ENCODE results near the gene QRICH1.

QRICH1 gene

DNA sequence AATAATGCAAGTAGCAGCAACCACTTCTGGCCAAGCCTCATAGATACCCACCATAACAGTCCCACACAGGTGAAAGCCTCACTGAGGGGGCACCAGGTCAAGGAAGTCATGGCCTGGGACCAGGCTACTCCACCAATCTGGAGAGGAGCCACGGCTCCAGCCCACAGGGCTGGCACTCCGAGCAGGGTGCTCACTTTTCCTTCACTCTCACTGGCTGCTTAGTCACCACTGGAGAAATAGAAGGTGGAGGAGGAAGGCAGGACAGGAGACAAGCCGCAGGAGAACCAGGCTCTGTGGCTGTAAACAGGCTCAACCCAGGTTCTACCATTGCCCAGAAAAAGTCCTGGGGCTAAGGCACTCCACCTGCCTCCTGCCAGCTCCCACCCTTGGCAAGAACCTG is 25.6 kb upstream of the QRICH1 start:
- DNase-seq (ENCODE audit: low read depth): no peak

DNA sequence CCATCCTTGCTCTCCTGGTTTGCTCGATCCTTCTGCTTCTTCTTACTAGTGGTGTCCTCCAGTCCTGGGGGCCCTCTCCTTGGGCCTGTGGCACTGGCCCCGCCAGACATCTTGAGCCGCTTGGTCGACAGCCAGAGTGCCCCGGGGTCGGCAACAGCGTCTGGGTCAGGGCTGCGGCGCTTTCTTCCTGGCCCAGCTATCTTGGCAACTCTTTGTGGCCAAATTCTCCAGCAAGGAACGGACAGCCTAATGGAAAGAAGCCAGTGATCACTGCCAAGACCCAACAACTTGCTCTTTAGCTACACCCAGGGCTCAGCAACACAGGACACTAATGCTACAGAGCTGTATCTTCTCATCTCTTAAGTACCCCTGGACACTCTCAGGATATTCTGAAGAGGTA is 25.2 kb upstream of the QRICH1 start:
- DNase-seq (ENCODE audit: low read depth): no peak

DNA sequence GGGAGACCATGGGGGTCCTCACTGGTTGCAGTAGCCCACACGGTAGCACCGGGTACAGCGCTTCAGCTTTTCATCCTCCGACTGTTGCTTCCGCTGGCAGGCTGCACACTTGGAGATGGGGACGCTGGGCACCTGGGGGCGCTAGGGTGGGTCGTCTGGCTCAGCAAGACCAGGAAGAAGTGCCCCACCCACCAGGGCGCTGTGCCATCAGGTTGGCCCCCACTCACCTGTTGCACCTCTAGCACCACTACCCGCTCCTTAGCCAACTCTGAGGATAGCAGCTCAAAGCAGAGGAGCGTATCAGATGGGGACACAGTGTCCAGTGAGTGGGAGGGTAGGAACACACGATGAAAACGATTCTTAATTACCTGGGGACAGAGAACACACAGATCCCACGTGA is 18.4 kb upstream of the QRICH1 start:
- DNase-seq (ENCODE audit: low read depth): no peak

DNA sequence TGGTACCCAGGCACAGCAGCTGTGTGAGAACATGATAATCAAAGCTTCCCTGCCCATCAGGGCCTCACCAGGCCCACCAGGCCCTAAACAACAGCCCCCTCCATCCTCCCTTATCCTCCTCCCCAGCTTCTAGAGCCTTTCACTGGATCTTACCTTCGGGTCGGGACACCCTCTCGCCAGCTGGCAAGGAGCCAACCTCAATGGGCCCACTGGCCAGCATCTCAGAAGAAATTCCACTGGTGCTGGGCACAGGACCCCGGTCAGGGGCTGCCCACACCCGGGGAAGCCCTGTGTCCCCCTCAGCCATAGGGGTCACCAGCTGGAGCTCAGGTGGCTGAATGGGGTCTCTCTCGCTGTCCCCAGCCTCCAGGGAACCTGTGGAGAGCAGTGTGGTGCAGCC is 17.5 kb upstream of the QRICH1 start:
- no peak for DNase-seq (ENCODE audit: low read depth)

DNA sequence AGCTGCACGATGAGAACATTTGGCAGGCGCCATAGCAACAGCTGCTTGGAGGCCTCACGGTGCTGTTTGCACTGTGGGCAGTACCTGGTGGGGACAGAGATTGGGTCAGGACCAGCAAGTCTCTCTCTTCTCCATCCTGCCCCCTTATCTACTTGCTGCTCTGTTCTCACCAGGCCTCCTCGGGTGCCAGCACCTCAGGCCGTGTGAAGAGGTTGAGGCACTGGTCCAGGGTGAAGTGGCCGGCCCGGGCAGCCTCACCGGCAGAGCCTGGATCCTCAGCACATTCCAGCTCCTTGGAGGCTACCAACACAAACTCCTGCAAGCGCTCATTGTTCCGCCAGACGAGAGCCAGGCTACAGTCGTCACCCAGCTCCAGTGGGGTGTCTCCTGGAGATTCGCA is 16.9 kb upstream of the QRICH1 start:
- no peak for DNase-seq (ENCODE audit: low read depth)

DNA sequence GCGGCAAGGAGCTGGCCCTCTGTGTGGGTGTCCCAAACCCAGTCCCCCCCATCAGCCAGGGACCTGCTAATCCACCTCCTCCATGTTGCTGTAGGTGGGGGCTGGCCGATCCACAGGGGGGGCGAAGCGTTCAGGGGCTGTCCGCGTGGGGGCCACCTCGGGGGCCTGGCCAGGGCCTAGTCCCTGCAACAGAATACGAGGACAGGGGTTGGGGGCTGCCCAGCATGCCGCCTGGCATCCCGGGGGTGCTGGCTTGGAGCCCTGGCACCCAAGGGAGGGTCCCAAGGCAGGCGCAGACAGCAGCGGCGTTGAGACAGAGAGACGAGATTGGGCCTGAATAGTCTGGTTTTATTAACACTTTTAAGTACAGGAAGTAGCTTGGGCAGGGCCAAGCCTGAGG is 14.5 kb upstream of the QRICH1 start:
- no peak for DNase-seq (ENCODE audit: low read depth)

DNA sequence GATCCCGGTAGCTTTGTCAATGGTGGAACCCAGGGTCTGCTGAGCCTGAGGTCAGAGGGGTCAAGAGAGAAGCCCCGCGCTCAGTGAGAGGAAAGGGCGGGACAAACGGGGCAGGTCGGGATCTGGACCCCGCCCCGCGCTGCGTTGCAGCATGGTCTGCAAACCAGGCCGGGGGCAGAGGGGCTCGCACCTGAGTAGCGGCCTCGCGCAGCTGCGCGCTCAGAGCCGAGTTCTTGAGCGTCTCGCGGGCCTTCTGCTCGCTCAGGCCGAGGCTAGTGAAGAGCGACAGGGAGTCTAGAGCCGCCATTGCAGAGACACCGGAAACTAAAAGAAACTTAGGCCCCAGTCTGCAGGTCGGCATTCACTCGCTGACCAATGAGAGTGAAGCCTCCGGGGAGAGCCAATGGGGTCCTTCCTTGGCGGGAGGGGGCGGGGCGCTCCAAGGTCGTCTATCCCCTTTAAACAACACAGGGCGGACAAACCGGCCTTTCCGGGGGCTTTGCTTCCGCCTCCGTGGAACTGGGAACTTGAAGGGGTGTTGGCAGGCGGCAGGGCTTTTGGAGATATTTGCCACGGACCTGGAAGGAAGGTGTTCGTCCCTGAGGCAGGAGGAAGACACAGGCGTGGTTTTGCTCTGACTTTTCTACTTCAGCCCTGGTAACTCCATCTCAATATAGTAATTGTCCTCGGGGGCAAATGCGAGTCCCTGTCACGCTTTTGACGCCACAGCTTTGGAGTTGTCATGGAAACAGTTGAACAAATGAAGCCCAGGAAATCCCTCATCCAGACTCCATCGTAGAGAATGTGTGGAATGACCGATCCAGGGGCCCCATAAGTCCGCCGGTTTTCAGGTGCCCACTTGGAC is 10.8 kb upstream of the QRICH1 start, which contains the start of gene QARS1:
TSS of gene QARS1 (minus strand) at position 331 of the 865 bp plus-strand sequence. CDS start at position 307, 24 bp downstream.
- peak; percentile 82 for DNase-seq (ENCODE audit: low read depth)

DNA sequence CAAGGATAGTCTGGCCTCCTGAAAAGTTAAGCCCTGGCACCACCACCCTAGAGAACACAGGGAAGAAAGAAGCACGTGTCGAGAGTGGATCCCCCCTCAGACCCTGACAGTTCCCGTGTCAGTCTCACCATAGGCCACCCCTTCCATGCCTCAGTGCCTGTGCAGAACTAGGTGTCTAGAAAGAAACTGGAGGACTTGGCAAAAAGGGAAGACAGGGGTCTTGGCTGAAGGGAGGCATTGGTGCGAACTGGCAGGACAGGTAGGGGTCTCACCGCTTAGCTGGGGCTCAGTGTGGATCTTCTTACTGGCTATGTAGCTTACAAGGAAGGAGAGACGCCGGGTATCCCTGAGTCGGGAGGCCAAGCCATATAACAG is 10.2 kb upstream of the QRICH1 start:
- no peak for DNase-seq (ENCODE audit: low read depth)

DNA sequence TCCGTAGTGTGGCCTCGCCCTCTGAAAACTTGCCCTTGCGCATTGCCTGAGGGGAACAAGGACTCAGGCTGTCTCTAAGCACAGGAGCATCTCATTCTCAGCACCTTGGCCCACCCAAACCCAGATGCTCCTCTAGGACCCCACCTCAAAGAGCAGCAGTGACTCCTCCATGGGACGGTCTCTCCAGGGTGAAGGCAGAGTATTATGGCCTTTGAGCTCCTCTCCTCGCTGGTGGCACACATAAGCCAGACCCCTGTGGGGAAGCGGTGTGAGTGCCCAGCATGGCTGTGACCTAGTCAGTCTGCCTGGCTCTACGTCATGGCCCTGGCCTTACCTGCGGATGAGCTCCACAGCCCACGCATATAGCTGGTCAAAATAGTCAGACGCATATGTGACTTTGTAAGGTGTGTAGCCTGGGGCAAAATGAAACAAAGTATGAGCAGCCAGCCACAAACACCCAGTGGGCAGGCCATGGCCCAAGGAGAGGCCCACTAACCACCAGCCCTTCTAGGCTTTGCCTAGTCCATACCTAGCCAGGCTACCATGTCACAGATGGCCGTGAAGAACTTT is 6.3 kb upstream of the QRICH1 start:
- DNase-seq (ENCODE audit: low read depth): no peak

DNA sequence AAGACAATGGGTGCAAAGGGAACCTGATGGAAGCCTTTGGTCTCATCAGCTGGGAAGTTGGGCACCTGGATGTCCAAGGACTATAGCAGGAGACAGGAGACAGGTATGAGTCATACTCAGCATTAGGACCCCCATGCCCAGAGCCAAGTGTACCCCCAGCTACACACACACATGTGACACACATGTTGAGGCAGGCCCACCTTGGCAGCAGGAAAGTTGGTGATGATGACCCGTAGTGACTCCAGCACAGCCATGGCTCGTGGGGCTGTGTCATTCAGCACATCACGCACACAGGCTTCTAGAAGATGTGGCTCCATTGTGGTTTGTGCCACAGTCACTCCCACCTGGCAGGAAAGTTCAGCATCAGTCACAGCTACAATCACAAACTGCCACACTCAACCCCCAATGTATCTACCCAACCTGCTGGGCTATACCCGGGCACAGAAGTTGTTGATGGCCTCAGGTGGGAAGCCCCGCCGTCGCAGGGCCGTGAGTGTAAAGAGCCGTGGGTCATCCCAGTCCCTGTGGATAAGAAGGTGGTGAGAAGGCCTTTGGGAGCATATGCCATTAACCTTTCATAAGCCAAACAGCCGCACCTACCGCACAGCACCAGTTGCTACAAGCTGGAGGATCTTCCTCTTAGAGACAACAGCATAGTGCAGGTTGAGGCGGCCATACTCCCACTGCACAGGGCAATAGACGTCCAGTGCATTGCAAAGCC is 5.2 kb upstream of the QRICH1 start:
- no peak for DNase-seq (ENCODE audit: low read depth)

DNA sequence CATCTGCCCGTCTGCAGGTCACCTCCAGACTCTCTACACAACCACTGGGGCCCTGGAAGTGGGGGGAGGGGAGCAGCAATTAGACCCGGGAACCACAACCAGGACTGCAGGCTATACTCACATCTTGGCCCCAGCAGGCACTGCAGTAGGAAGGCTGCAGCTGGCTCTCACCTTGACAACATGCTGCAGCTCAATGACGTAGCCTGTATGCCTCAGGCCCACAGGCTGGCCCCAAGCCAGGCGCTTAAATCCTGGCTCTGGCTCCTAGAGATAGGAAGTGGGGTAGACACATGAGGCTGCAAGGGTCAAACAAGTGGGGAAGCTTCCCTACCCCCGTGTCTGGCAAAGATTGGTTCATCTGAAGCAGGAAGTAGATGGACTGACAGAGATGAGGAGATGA is 4.6 kb upstream of the QRICH1 start:
- no peak for DNase-seq (ENCODE audit: low read depth)

DNA sequence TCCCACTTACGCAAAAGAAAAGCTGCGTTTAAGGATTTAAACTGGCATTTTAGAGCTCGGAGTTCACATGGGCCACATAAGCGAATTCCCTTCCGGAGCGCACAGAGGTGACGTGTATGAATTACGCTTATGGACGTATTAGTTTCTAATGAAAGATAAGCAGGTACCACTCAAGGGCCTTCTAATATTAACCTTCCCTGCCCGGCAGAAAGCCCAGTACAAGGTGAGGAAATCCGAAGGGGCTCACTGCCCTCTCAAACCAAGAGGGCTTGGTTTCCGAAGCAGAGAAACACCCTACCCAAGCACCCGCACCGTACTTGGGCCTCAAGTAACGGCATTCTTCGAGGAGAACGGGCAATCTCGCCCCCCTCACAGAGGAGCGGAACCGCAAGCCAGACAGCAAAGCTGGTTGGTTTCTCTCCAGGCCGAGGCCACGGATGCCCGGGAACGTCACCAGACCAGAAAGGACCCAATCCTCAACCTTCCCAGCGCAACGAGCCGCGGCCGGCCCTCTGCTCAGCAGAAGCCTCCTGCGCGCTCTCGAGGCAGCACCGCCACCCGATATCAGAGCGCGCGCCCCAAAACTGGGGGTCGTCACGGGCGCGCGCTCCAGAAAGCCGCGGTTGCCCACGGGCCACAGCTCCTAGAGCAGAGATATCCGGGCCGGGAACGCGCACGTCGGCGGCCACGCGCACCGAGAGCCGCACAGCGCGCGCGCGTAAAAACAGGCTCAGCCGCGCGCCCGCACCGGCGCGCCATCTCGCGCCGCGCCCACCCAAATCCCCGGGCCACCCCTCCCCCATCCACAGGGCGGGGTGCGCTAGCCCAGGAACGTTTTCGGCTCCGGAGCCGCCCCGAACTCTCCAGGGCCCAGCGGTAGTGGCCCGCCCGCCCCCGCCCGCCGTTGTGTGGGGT is 676 bp downstream of the QRICH1 start:
- peak; percentile 40 for DNase-seq (ENCODE audit: low read depth)

DNA sequence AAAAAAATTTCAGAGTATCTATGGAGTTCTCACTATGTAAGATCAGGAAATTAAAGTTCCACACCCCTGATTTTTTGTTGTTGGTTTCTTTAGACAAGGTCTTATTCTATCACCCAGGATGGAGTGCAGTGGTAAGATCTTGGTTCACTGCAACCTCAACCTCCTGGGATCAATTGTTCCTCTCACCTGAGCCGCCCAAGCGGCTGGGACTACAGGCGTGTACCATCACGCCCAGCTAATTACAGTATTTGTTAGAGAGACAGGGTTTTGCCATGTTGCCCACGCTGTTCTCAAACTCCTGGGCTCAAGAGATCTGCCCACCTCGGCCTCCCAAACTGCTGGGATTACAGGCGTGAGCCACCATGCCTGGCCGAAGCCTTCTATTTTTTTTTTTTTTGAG is 12.4 kb downstream of the QRICH1 start:
- DNase-seq (ENCODE audit: low read depth): no peak

DNA sequence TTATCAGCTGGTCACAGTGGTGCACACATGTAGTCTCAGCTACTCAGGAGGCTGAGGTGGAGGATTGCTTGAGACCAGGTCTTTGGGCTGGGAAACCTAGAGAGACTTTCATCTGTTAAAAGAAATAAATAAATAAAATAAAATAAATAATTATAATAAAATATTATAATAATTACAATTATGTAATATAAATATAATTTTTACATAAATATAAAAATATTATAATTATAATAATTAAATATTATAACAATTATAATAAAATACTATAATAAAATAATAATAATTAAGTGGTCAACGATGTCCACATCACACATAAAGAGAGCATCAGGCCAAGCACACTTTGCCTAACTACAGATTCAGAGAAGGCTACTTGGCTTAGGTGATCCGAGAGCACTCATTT is 14.6 kb downstream of the QRICH1 start:
- DNase-seq (ENCODE audit: low read depth): no peak

DNA sequence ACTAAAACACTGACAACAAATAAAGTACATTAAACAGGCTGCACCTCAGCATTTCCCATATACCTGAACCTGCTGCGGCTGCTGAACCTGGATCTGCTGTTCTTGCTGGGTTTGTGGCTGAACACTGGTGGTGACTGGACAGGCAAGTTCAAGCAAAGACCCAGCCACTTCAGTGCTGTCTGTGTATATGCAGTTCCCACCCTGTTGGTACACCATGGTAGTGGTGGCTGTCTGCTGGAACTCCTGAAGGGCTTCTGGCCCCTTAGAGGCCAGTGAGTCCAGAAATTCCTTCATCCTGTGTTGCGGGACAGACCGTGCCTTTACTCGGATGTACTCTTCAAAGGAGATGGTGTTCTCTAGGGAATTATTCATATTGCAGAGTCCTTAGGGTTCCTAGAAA is 17.2 kb downstream of the QRICH1 start:
- no peak for DNase-seq (ENCODE audit: low read depth)

DNA sequence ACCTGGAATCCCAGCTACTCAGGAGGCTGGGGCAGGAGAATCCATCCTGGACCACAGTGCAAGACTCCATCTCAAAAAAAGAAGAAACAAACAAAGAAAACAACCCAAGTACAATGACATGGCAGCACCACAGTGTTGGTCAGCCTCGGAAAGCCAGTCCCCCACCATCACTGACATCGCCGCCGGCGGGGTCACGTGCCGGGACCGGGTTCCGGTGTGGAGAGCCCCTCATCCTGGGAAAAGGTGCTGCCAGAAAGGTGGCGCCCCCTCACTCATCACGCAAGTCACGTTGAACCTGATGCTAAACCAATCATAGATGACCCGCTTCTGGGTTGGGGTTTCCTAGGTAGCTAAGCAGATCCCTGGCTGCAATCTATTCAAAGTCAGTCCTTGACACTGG is 17.8 kb downstream of the QRICH1 start:
- DNase-seq (ENCODE audit: low read depth): no peak

DNA sequence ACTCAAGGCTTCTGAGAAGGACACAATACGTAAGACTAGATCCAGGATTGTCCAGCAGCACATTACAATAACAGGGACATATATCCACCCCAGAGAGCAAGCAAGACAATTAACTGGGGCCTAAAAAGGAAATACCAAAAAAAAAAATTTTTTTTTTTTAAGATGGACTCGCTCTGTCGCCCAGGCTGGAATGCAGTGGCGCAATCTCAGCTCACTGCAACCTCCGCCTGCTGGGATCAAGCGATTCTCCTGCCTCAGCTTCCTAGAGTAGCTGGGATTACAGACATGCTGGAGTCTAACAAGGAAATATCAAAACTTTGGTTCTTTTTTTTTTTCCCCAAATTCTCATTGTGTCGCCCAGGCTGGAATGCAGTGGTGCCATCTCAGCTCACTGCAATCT is 35.9 kb downstream of the QRICH1 start:
- DNase-seq (ENCODE audit: low read depth): no peak

DNA sequence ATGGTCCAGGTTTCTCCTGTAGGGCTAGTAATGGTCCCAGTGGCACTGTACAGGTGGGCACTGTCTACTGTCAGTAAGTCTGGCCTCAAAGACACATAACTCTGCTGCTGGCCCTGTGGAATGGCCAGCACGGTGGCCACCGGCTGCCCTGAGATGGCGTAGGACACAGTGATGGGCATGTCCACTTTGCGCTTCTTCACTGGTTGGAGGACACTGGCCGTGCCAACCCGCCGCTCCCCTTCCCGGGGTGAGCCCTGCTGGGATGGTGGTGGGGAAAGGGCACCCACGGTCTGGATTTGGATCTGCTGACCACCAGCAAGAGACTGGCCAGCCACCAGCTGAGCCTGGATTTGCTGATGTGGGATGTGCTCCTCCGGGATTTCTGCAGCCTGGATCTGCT is 36.6 kb downstream of the QRICH1 start:
- no peak for DNase-seq (ENCODE audit: low read depth)

DNA sequence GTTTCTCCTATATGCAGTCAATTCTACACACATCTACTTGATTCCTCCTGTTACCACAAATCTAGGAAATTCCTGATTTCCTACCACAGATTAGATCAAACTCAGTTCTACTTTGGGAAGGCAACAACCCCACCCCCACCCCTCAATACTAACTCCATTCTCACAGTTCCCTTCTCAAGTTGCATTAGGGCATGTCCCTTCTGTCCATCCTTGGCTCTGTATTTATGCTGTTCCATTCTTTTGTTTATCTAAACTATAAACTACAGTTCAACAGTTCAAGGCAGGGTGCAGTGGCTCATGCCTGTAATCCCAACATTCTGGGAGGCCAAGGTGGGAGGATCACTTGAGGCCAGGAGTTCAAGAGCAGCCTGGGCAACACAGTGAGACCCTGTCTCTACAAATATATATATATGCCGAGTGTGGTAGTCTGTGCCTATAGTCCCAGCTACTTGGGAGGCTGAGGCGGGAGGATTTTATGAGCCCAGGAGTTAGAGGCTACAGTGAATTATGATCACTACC is 39.5 kb downstream of the QRICH1 start:
- DNase-seq (ENCODE audit: low read depth): no peak

DNA sequence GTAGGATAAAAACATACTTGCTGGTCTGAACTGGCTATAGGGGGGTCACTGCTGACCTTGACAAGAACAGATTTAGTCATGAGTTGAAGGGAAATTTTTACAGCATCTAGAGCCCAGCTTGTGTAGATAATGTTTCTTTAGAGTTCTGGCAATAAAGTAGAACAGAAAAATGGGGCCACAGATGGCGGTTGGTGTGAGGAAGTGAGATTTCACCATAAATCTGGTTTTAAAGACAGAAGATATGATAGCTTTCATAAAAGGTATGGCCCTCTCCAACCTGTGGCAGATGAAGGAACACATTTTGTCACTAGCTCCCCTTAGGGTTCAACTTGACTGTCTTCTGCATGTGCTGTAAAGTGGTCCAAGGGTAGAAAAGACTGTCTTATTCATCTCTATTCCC is 40.3 kb downstream of the QRICH1 start:
- no peak for DNase-seq (ENCODE audit: low read depth)

DNA sequence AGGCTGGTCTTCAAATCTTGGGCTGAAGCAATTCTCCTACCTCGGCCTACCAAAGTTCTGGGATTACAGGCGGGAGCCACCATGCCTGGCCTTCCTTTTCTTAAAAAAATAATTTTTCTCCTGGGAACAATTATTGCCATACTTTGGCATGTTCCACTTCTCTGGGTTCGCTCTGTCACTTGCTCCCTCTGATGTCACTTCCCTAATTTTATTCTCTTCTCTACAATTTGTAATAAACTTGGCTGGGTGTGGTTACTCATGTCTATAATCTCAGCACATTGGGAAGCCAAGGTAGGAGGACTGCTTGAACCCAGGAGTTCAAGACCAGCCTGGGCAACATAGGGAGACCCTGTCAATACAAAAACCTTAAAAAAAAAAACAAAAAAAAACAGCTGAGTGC is 58.6 kb downstream of the QRICH1 start:
- no peak for DNase-seq (ENCODE audit: low read depth)

DNA sequence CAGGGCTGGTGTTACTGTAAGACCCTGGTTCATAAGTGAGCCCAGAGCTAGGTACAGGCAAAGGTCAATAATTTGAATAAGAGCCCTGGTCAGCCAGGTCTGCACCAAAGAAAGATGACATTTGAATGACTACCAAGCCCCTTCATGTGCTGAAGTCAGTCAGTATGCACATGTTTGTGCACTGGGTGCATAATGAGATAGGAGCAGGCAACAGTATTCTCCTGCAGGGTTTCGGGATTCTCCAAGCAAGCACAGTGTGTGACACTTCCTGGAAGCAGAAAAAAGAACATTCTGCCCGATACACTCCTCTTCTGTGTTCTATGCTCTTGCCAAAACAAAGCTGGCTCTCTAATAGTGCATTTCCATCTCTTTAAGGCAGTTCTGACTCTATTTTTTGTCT is 59.2 kb downstream of the QRICH1 start:
- DNase-seq (ENCODE audit: low read depth): no peak

Data from GM04504 (cell line).